DND-41 (cell line): ENCODE data around the gene DENND1A.

Source experiments
- EZH2 ChIP-seq: IDR thresholded peaks from 3 replicates; pipeline ENCODE4 v1.6.1; 2012; ENCODE audit warnings: borderline replicate concordance, low read depth, mild to moderate bottlenecking, moderate library complexity, low read length, inconsistent platforms; ENCODE audit not compliant: severe bottlenecking
- TF ChIP-seq, protein P1 (sequence below): IDR thresholded peaks from 2 replicates; pipeline ENCODE4 v1.5.1; 2012; ENCODE audit warnings: borderline replicate concordance, low read length, moderate library complexity, mild to moderate bottlenecking; ENCODE audit not compliant: poor library complexity, severe bottlenecking; ENCODE audit errors: extremely low read depth

- TF ChIP-seq, protein P1, sequence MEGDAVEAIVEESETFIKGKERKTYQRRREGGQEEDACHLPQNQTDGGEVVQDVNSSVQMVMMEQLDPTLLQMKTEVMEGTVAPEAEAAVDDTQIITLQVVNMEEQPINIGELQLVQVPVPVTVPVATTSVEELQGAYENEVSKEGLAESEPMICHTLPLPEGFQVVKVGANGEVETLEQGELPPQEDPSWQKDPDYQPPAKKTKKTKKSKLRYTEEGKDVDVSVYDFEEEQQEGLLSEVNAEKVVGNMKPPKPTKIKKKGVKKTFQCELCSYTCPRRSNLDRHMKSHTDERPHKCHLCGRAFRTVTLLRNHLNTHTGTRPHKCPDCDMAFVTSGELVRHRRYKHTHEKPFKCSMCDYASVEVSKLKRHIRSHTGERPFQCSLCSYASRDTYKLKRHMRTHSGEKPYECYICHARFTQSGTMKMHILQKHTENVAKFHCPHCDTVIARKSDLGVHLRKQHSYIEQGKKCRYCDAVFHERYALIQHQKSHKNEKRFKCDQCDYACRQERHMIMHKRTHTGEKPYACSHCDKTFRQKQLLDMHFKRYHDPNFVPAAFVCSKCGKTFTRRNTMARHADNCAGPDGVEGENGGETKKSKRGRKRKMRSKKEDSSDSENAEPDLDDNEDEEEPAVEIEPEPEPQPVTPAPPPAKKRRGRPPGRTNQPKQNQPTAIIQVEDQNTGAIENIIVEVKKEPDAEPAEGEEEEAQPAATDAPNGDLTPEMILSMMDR = no peak
- TF ChIP-seq EZH2 = no peak
Measured at GRCh38 chr9:123947326-123947725, 17.4 kb upstream of the DENND1A start.
